GM10248 (cell line): Measurements from ENCODE around the gene FANCC.

ENCODE experiments used
- CTCF ChIA-PET: fragments of 300-600 bp; sonication (Branson Sonifier 250); formaldehyde crosslinking; extraction: SDS; loops from one replicate; lab custom pipeline; 2021; ENCODE audit warnings: antibody characterized with exemption; lab: Yijun Ruan, JAX
- POLR2A ChIA-PET: fragments of 350-650 bp; sonication (Branson Sonifier 250); formaldehyde crosslinking; extraction: SDS; loops from one replicate; lab custom pipeline; 2020; ENCODE audit warnings: antibody characterized with exemption; lab: Yijun Ruan, JAX
- DNase-seq: peaks from one replicate; pipeline ENCODE4 v3.0.0; 2012; ENCODE audit errors: extremely low spot score
- CTCF ChIP-seq: IDR thresholded peaks from 2 replicates; pipeline ENCODE4 v1.5.1; 2012; ENCODE audit warnings: mild to moderate bottlenecking, low read depth; ENCODE audit errors: extremely low read depth, missing control alignments, control extremely low read depth

The FANCC gene

DNA sequence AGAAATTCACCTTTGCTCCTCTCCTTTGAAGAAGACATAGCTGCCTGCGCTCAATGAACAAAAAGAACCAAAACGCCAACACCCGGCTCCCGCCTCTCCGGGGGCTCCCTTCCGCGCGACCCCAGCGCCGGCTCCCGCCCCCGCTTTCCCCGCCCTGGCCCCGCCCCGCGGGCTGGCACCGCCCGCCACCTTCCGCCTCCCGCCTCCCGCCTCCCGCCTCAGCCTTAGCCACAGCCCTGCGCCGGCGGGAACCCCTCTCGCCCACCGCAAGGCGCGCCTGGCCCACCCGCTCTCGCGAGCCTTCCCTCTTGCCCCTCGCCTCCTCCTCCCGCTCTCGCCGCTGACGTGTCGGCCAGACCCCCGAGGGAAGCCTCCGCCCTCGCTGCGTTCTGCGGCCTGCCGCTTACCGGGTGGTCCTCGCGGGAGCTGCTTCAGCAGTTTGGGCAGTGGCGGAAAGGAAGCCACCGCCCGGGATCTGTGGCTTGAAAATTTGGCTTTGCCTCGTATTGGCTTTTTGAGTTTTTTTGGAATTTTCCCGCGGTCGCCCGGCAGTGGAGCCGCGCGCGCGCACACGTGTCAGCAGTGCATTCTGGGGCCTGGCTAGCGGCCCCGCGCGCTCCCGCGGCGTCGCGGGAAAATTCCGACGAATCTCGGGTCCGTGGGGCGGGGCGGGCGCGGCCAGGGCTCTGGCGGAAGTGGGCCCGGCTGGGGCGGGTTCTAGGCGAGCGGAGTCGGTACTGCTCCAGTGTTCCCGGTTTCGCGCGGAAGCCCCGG is at the start of gene FANCC:
FANCC (minus strand) TSS at position 591 of the 774 bp plus-strand sequence. CDS start 68,418 bp downstream, outside the sequence.
- DNase-seq, result peak; percentile 90
- POLR2A ChIA-PET, result no interaction called here
- no peak for TF ChIP-seq CTCF
- CTCF ChIA-PET, result no interaction called here

DNA sequence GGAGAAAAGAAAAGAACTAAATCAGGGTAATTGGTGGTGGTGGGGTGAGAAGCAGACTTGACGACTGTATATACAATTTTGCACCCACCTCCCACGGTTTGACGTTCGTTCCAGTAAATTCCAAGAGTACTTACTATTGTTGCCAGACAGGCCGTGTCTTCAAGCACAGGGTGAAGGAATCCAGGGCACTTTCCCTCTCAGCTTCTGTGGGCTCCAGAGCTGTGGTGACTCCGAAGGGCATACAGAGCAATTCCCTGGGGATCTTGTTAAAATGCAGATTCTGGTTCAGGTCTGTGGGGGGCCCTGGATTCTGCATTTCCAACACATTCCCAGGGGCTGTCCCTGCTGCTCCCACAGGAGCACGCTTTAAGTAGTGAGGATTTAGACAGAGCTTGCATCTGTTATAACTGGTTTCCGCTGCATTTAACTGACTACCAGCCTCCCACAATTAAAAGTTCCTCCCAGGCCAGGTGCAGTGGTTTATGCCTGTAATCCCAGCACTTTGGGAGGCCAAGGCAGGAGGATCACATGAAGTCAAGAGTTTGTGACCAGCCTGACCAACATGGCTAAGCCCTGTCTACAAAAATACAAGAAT is 49.3 kb upstream of the FANCC start:
- no peak for DNase-seq
- TF ChIP-seq CTCF, result no peak
- POLR2A ChIA-PET, result no interaction called here
- CTCF ChIA-PET, result no interaction called here

- ChIA-PET CTCF (interaction anchor here (1.6 kb wide), 1 partner anchor 36 kb away, joined by 3 read pairs; no protein-coding TSS in a partner anchor), POLR2A (no interaction called here)
- no peak for TF ChIP-seq CTCF
- DNase-seq, result no peak
Observed at GRCh38 chr9:95365766-95366165, 48.3 kb upstream of the FANCC start.

GRCh38 chr9:95363051-95363841 is 45.7 kb upstream of the FANCC start:
- no peak for TF ChIP-seq CTCF
- CTCF ChIA-PET, result no interaction called here
- no peak for DNase-seq
- POLR2A ChIA-PET, result no interaction called here

GRCh38 chr9:95360866-95361265 is 43.4 kb upstream of the FANCC start:
- POLR2A ChIA-PET, result no interaction called here
- CTCF ChIA-PET, result interaction anchor here (1.1 kb wide), 1 partner anchor 23 kb away, joined by 3 read pairs; no protein-coding TSS in a partner anchor
- no peak for TF ChIP-seq CTCF
- no peak for DNase-seq

GRCh38 chr9:95357316-95357715 is 39.8 kb upstream of the FANCC start:
- DNase-seq, result no peak
- TF ChIP-seq CTCF, result no peak
- ChIA-PET CTCF (no interaction called here), POLR2A (no interaction called here)
